ENCODE data around the gene NELFB. TPM values are rescaled to one million over a fixed set of nuclear protein-coding genes. Genes with fewer than 3 reads are reported as not detected.

NELFB gene
- total and polyA plus RNA-seq, 5 donors from 2014 or later, result 22.3 to 46.4 (median 24.1) TPM

- Histone ChIP-seq H3K36me3 (ENCODE audit: control insufficient read depth, insufficient read depth, low read length) (no peaks in the 10 kb centered on the region), H3K27me3 (ENCODE audit: control insufficient read depth, insufficient read depth, low read length) (no peaks in the 10 kb centered on the region), H3K4me3 (ENCODE audit: low read depth, low read length) (no peak within 1 kb of the TSS), H3K4me1 (ENCODE audit: control insufficient read depth, insufficient read depth, low read length, poor library complexity, severe bottlenecking) (peaks cover 20% of the 10 kb centered on the region), H3K27ac (ENCODE audit: insufficient read depth, low read length, poor library complexity, severe bottlenecking) (no peak within 1 kb of the TSS), H3K9me3 (ENCODE audit: control insufficient read depth in 2 of 2, low read length in 2 of 2) (no peaks in the 10 kb centered on the region)
- no peaks in the 10 kb centered on the region for H3K36me3 Mint-ChIP-seq
- peak; percentile 66 to 78 (median 77) for DNase-seq
- peaks cover 0 to 13% (median 7%) of the 10 kb centered on the region in 4 donors for H3K4me1 Mint-ChIP-seq
- peaks cover 5% of the 10 kb centered on the region for H3K27me3 Mint-ChIP-seq
- H3K4me3 Mint-ChIP-seq, result peak within 1 kb of the TSS in 1 of 4 donors; percentile 25
- H3K9me3 Mint-ChIP-seq, result no peaks in the 10 kb centered on the region
- ATAC-seq (ENCODE audit: low read depth in 2 of 2), result peak in 1 of 2 donors; percentile 28
- H3K27ac Mint-ChIP-seq, result peak within 1 kb of the TSS in 2 of 3 donors; percentile 23 to 96
Observed at GRCh38 chr9:137227054-137227852, 27.9 kb upstream of the NELFB start, which contains the start of gene RNF224. Gene RNF224, plus strand, starts transcription at chr9:137227502. Its CDS starts 834 bp downstream, at chr9:137228336.

- Mint-ChIP-seq H3K4me3 (no peak overlapping the region), H3K4me1 (peaks cover 0 to 12% (median 6%) of the 10 kb centered on the region in 4 donors), H3K36me3 (no peaks in the 10 kb centered on the region), H3K27ac (peak overlapping the region in 2 of 3 donors; percentile 23 to 96), H3K27me3 (peaks cover 5% of the 10 kb centered on the region), H3K9me3 (no peaks in the 10 kb centered on the region)
- no peaks in the 10 kb centered on the region for H3K9me3 ChIP-seq (ENCODE audit: control insufficient read depth in 2 of 2, low read length in 2 of 2)
- H3K36me3 ChIP-seq (ENCODE audit: control insufficient read depth, insufficient read depth, low read length), result no peaks in the 10 kb centered on the region
- H3K27me3 ChIP-seq (ENCODE audit: control insufficient read depth, insufficient read depth, low read length), result no peaks in the 10 kb centered on the region
- ATAC-seq (ENCODE audit: low read depth in 2 of 2) (no peak), DNase-seq (no peak)
- H3K4me1 ChIP-seq (ENCODE audit: control insufficient read depth, insufficient read depth, low read length, poor library complexity, severe bottlenecking), result peaks cover 12% of the 10 kb centered on the region
- no peak overlapping the region for H3K4me3 ChIP-seq (ENCODE audit: low read depth, low read length)
- H3K27ac ChIP-seq (ENCODE audit: insufficient read depth, low read length, poor library complexity, severe bottlenecking), result no peak overlapping the region
Observed at GRCh38 chr9:137227853-137228505, 27.1 kb upstream of the NELFB start.

GRCh38 chr9:137228506-137228967 lies 26.6 kb upstream of the NELFB start:
- Histone ChIP-seq H3K27me3 (ENCODE audit: control insufficient read depth, insufficient read depth, low read length) (no peaks in the 10 kb centered on the region), H3K4me1 (ENCODE audit: control insufficient read depth, insufficient read depth, low read length, poor library complexity, severe bottlenecking) (peaks cover 10% of the 10 kb centered on the region), H3K9me3 (ENCODE audit: control insufficient read depth in 2 of 2, low read length in 2 of 2) (no peaks in the 10 kb centered on the region), H3K27ac (ENCODE audit: insufficient read depth, low read length, poor library complexity, severe bottlenecking) (no peak overlapping the region), H3K36me3 (ENCODE audit: control insufficient read depth, insufficient read depth, low read length) (no peaks in the 10 kb centered on the region), H3K4me3 (ENCODE audit: low read depth, low read length) (no peak overlapping the region)
- Mint-ChIP-seq H3K36me3 (no peaks in the 10 kb centered on the region), H3K9me3 (no peaks in the 10 kb centered on the region), H3K27me3 (peaks cover 5% of the 10 kb centered on the region), H3K27ac (no peak overlapping the region), H3K4me3 (no peak overlapping the region), H3K4me1 (peaks cover 0 to 8% (median 5%) of the 10 kb centered on the region in 4 donors)
- DNase-seq, result no peak
- no peak for ATAC-seq (ENCODE audit: low read depth in 2 of 2)

GRCh38 chr9:137228968-137229896 lies 25.9 kb upstream of the NELFB start:
- no peak for DNase-seq
- no peak for ATAC-seq (ENCODE audit: low read depth in 2 of 2)
- Histone ChIP-seq H3K9me3 (ENCODE audit: control insufficient read depth in 2 of 2, low read length in 2 of 2) (no peaks in the 10 kb centered on the region), H3K4me1 (ENCODE audit: control insufficient read depth, insufficient read depth, low read length, poor library complexity, severe bottlenecking) (peaks cover 4% of the 10 kb centered on the region), H3K4me3 (ENCODE audit: low read depth, low read length) (no peak overlapping the region), H3K27ac (ENCODE audit: insufficient read depth, low read length, poor library complexity, severe bottlenecking) (no peak overlapping the region), H3K36me3 (ENCODE audit: control insufficient read depth, insufficient read depth, low read length) (no peaks in the 10 kb centered on the region), H3K27me3 (ENCODE audit: control insufficient read depth, insufficient read depth, low read length) (no peaks in the 10 kb centered on the region)
- peaks cover 5% of the 10 kb centered on the region for H3K27me3 Mint-ChIP-seq
- no peaks in the 10 kb centered on the region for H3K36me3 Mint-ChIP-seq
- H3K9me3 Mint-ChIP-seq, result no peaks in the 10 kb centered on the region
- no peak overlapping the region for H3K4me3 Mint-ChIP-seq
- H3K27ac Mint-ChIP-seq, result no peak overlapping the region
- peaks cover 0 to 6% (median 3%) of the 10 kb centered on the region in 4 donors for H3K4me1 Mint-ChIP-seq

- ATAC-seq (ENCODE audit: low read depth in 2 of 2), result no peak
Observed at GRCh38 chr9:137229903-137230704, 25.0 kb upstream of the NELFB start.

GRCh38 chr9:137230705-137231371 lies 24.3 kb upstream of the NELFB start, which contains the start of gene SLC34A3:
Gene SLC34A3, plus strand, starts transcription at chr9:137230901. Its CDS starts 802 bp downstream, at chr9:137231703.
- H3K27me3 Mint-ChIP-seq, result peaks cover 5% of the 10 kb centered on the region
- H3K4me3 ChIP-seq (ENCODE audit: low read depth, low read length), result no peak within 1 kb of the TSS
- H3K4me1 Mint-ChIP-seq, result peaks cover 0 to 6% (median 3%) of the 10 kb centered on the region in 4 donors
- no peak for ATAC-seq (ENCODE audit: low read depth in 2 of 2)
- DNase-seq, result no peak
- no peaks in the 10 kb centered on the region for H3K9me3 ChIP-seq (ENCODE audit: control insufficient read depth in 2 of 2, low read length in 2 of 2)
- no peaks in the 10 kb centered on the region for H3K36me3 Mint-ChIP-seq
- no peaks in the 10 kb centered on the region for H3K27me3 ChIP-seq (ENCODE audit: control insufficient read depth, insufficient read depth, low read length)
- H3K9me3 Mint-ChIP-seq, result no peaks in the 10 kb centered on the region
- no peak within 1 kb of the TSS for H3K4me3 Mint-ChIP-seq
- H3K27ac Mint-ChIP-seq, result no peak within 1 kb of the TSS
- H3K36me3 ChIP-seq (ENCODE audit: control insufficient read depth, insufficient read depth, low read length), result no peaks in the 10 kb centered on the region
- H3K27ac ChIP-seq (ENCODE audit: insufficient read depth, low read length, poor library complexity, severe bottlenecking), result no peak within 1 kb of the TSS
- peaks cover 8% of the 10 kb centered on the region for H3K4me1 ChIP-seq (ENCODE audit: control insufficient read depth, insufficient read depth, low read length, poor library complexity, severe bottlenecking)

More at GRCh38 chr9:137229903-137230704, 25.0 kb upstream of the NELFB start:
- no peak for DNase-seq
- no peaks in the 10 kb centered on the region for H3K9me3 ChIP-seq (ENCODE audit: control insufficient read depth in 2 of 2, low read length in 2 of 2)
- Mint-ChIP-seq H3K9me3 (no peaks in the 10 kb centered on the region), H3K27me3 (peaks cover 5% of the 10 kb centered on the region), H3K4me1 (peaks cover 0 to 6% (median 3%) of the 10 kb centered on the region in 4 donors), H3K27ac (no peak overlapping the region), H3K4me3 (no peak overlapping the region), H3K36me3 (no peaks in the 10 kb centered on the region)
- no peaks in the 10 kb centered on the region for H3K27me3 ChIP-seq (ENCODE audit: control insufficient read depth, insufficient read depth, low read length)
- H3K4me3 ChIP-seq (ENCODE audit: low read depth, low read length), result no peak overlapping the region
- no peak overlapping the region for H3K27ac ChIP-seq (ENCODE audit: insufficient read depth, low read length, poor library complexity, severe bottlenecking)
- no peaks in the 10 kb centered on the region for H3K36me3 ChIP-seq (ENCODE audit: control insufficient read depth, insufficient read depth, low read length)
- H3K4me1 ChIP-seq (ENCODE audit: control insufficient read depth, insufficient read depth, low read length, poor library complexity, severe bottlenecking), result peaks cover 4% of the 10 kb centered on the region
